Activated CD8-positive, alpha-beta memory T cell treated with anti-CD3 and anti-CD28 coated beads, Interleukin-2, amount 10 ng/mL, durations not matched to agents 7 days and 5 days (primary cell): ENCODE data around the gene DNAH8. TPM values are rescaled to one million over a fixed set of nuclear protein-coding genes. Genes with fewer than 3 reads are reported as not detected.

ENCODE experiments used
- ATAC-seq: fragments of 150-1000 bp; cut with Tn5 transposase; one replicate; pipeline ENCODE4 v1.10.0; 2021; ENCODE audit warnings: moderate library complexity
- CTCF ChIA-PET: fragments of 350-600 bp; sonication (Branson Sonifier 250); formaldehyde crosslinking; loops from one replicate; lab custom pipeline; 2021; ENCODE audit warnings: antibody characterized with exemption; lab: Charles Lee
- DNase-seq: peaks from one replicate; pipeline ENCODE4 v3.0.0-alpha.2; 2020
- H3K27ac Mint-ChIP-seq: one replicate; pipeline ENCODE4 v1.8.0; 2021; ENCODE audit warnings: mild to moderate bottlenecking, mixed read lengths
- H3K27me3 Mint-ChIP-seq: one replicate; pipeline ENCODE4 v1.8.0; 2021; ENCODE audit warnings: mixed read lengths
- H3K36me3 Mint-ChIP-seq: one replicate; pipeline ENCODE4 v1.8.0; 2021; ENCODE audit warnings: mild to moderate bottlenecking, mixed read lengths
- H3K4me1 Mint-ChIP-seq: one replicate; pipeline ENCODE4 v1.8.0; 2021; ENCODE audit warnings: mixed read lengths
- H3K4me3 Mint-ChIP-seq: one replicate; pipeline ENCODE4 v1.8.0; 2021; ENCODE audit warnings: mild to moderate bottlenecking, moderate library complexity, mixed read lengths
- H3K9me3 Mint-ChIP-seq: one replicate; pipeline ENCODE4 v1.8.0; 2022; ENCODE audit warnings: low read depth, mixed read lengths
- total RNA-seq, 2 experiments: library from RNA; stranded (reverse); gene quantifications; one replicate each; pipeline ENCODE4 v1.2.3, GENCODE V29; 2021

DNAH8 gene
- total RNA-seq, 2 experiments from 2014 or later: 0.12 to 0.15 TPM

- H3K9me3 Mint-ChIP-seq: no peaks in the 10 kb centered on the region
- CTCF ChIA-PET: interaction anchor here (1.0 to 1.7 kb wide), 2 partner anchors 20 to 177 kb away, joined by 3 read pairs; no protein-coding TSS in a partner anchor
- H3K27ac Mint-ChIP-seq: no peak overlapping the region
- H3K27me3 Mint-ChIP-seq: peaks cover 55% of the 10 kb centered on the region
- H3K36me3 Mint-ChIP-seq: no peaks in the 10 kb centered on the region
- H3K4me3 Mint-ChIP-seq: no peak overlapping the region
- DNase-seq (no peak), ATAC-seq (no peak)
- peaks cover 23% of the 10 kb centered on the region for H3K4me1 Mint-ChIP-seq
Measured at GRCh38 chr6:39049575-39050283, 334.6 kb downstream of the DNAH8 start.

DNA sequence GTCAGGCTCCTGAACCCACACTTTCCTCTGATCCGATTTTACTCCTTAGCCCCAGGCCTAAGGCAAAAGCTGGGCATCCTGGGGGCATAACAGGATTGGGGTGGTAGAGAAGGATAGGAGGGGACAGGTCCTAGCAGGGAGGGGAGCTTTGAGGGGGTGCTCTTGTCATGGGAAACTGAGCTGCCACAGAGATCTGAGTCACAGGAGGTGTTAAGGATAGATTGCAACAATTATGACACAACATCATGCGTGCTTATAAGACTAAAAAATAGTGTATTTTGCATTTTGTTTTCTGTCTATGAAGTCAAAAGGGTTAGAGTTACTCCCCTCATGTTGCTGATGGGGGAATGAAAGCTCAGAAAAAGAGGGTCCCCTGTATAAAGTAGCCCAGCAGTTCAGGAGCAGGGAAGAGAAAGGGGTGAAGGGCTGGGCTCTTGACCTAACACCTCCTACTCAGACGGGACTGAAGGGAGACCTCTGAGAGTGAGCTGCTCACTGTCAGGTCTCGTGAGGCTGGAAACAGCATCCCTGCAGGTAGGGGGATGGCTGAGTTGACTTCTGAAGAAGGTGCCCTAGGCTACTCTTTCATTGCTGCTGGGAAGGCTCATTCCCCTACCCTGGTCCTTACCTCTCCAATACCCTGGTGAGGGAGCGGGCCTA, 335.5 kb downstream of the DNAH8 start:
- H3K27me3 Mint-ChIP-seq: peaks cover 52% of the 10 kb centered on the region
- H3K4me3 Mint-ChIP-seq: no peak overlapping the region
- no peak overlapping the region for H3K27ac Mint-ChIP-seq
- H3K36me3 Mint-ChIP-seq: no peaks in the 10 kb centered on the region
- CTCF ChIA-PET: interaction anchor here (1.3 to 1.7 kb wide), 2 partner anchors 14 to 178 kb away, joined by 3 to 4 read pairs; no protein-coding TSS in a partner anchor
- H3K9me3 Mint-ChIP-seq: no peaks in the 10 kb centered on the region
- ATAC-seq (no peak), DNase-seq (no peak)
- H3K4me1 Mint-ChIP-seq: peaks cover 23% of the 10 kb centered on the region

DNA sequence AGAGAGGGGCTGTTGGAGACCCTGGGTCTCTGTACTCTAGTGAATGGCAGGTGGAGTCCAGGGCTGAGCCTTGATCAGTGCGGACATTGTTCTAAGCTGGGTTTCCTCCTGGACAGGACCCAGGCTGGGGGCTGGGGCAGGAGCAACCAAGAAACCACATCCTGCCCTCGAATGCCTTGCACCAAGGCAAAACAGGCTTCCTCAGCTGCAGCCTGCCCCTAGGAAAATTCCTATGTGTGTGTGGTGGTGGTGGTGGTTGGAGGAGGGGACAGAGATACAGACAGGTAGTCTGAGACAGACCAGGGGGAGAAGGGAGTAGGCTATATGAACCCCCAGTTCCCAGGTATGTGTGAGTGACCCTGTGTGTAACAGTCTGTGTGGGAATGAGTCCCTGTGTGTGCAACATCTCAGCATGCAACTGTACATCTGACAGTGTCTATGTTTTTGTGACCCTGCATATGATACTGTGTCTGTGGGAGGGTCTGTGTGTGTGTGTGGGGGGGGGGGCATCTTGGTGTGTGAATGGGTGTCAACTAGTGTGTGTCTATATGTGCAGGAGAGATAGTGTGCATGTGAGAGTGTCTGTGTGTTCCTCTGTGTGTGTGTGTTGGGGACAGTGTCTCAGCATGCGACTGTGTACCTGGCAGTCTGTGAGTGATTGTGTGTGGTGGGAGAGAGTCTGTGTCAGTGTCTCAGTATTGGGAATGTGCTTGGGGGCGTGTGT, 336.4 kb downstream of the DNAH8 start:
- ATAC-seq (peak; percentile 42), DNase-seq (peak; percentile 46)
- Mint-ChIP-seq H3K27me3 (peaks cover 50% of the 10 kb centered on the region), H3K4me3 (no peak overlapping the region), H3K36me3 (no peaks in the 10 kb centered on the region), H3K9me3 (no peaks in the 10 kb centered on the region), H3K4me1 (peaks cover 23% of the 10 kb centered on the region), H3K27ac (no peak overlapping the region)
- CTCF ChIA-PET: interaction anchor here (1.3 kb wide), 1 partner anchor 15 kb away, joined by 4 read pairs; no protein-coding TSS in a partner anchor

GRCh38 chr6:39053016-39053624, 338.0 kb downstream of the DNAH8 start:
- H3K4me1 Mint-ChIP-seq: peaks cover 20% of the 10 kb centered on the region
- no peaks in the 10 kb centered on the region for H3K9me3 Mint-ChIP-seq
- CTCF ChIA-PET: no interaction called here
- DNase-seq: no peak
- no peak overlapping the region for H3K4me3 Mint-ChIP-seq
- no peak overlapping the region for H3K27ac Mint-ChIP-seq
- H3K36me3 Mint-ChIP-seq: no peaks in the 10 kb centered on the region
- ATAC-seq: no peak
- H3K27me3 Mint-ChIP-seq: peaks cover 37% of the 10 kb centered on the region

DNA sequence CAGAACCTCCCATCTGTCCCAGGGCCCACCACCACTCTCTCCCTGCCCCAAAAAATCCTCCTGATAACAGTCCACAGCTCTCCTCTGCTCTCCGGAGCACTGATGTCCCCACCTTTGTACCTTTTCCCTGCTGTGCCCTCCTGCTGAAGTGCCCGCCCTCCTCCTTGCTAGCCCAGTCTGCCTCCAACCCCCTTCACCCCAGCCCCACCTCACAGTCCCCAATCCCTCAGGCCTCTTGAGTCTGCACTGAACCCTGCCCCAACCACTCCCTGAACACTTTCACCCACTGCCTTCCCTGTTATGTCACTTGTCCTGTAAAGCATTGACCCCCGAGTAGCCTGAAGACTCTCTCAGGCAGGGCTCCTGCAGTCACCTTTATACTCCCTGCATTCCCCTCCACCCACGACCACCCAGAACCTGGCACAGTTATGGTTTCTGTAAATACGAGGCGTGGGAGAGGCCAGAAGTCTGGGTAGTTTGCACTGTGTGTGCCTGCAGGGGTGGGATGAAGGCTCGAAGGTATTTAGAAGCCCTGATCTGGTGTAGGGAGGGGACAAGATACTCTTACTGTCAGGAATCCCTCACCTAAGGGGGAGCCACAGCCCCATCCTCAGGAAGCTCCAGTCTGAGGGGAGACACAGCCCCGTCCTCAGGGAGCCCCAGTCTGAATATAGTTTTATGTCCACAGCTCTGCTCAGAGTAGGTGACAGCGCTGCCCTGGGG, 338.9 kb downstream of the DNAH8 start:
- Mint-ChIP-seq H3K4me1 (peaks cover 20% of the 10 kb centered on the region), H3K27ac (no peak overlapping the region), H3K27me3 (peaks cover 34% of the 10 kb centered on the region), H3K4me3 (no peak overlapping the region), H3K36me3 (no peaks in the 10 kb centered on the region), H3K9me3 (no peaks in the 10 kb centered on the region)
- no peak for DNase-seq
- no peak for ATAC-seq
- CTCF ChIA-PET: no interaction called here

- H3K36me3 Mint-ChIP-seq: no peaks in the 10 kb centered on the region
- H3K4me1 Mint-ChIP-seq: peaks cover 20% of the 10 kb centered on the region
- no peak for ATAC-seq
- CTCF ChIA-PET: no interaction called here
- H3K27me3 Mint-ChIP-seq: peaks cover 30% of the 10 kb centered on the region
- DNase-seq: no peak
- no peak overlapping the region for H3K27ac Mint-ChIP-seq
- H3K4me3 Mint-ChIP-seq: no peak overlapping the region
- no peaks in the 10 kb centered on the region for H3K9me3 Mint-ChIP-seq
Measured at GRCh38 chr6:39054577-39055142, 339.5 kb downstream of the DNAH8 start.

DNA sequence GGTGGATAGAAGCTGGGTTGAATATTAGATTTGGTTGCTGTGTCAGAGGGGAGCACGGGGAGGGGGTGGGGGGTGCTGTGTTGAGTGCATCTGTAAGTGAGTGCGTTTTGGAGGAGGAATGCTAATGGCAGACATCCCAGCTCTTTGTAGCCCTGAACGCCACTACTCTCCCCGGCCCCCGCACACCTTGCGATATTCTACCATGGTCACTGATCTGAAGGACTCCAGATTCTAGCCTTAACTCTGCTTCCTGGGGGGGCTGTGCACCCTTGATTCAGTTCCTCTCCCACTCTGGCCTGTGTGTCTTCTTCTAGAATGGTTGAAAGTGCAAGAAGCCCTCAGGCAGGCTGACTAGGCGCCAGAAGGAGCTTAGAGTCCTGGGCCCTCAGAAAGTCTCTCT, 340.6 kb downstream of the DNAH8 start:
- Mint-ChIP-seq H3K27ac (no peak overlapping the region), H3K27me3 (peaks cover 31% of the 10 kb centered on the region), H3K9me3 (no peaks in the 10 kb centered on the region), H3K4me3 (no peak overlapping the region), H3K4me1 (peaks cover 13% of the 10 kb centered on the region), H3K36me3 (no peaks in the 10 kb centered on the region)
- DNase-seq: no peak
- no peak for ATAC-seq
- CTCF ChIA-PET: no interaction called here

GRCh38 chr6:39056191-39056590, 341.1 kb downstream of the DNAH8 start:
- H3K27me3 Mint-ChIP-seq: peaks cover 30% of the 10 kb centered on the region
- no peak overlapping the region for H3K27ac Mint-ChIP-seq
- peaks cover 8% of the 10 kb centered on the region for H3K4me1 Mint-ChIP-seq
- ATAC-seq (no peak), DNase-seq (no peak)
- H3K36me3 Mint-ChIP-seq: no peaks in the 10 kb centered on the region
- no peak overlapping the region for H3K4me3 Mint-ChIP-seq
- CTCF ChIA-PET: no interaction called here
- no peaks in the 10 kb centered on the region for H3K9me3 Mint-ChIP-seq

- no peak for DNase-seq
- H3K27ac Mint-ChIP-seq: no peak overlapping the region
- peaks cover 29% of the 10 kb centered on the region for H3K27me3 Mint-ChIP-seq
- no peaks in the 10 kb centered on the region for H3K9me3 Mint-ChIP-seq
- H3K4me1 Mint-ChIP-seq: peaks cover 3% of the 10 kb centered on the region
- no peak overlapping the region for H3K4me3 Mint-ChIP-seq
- CTCF ChIA-PET: no interaction called here
- ATAC-seq: no peak
- no peaks in the 10 kb centered on the region for H3K36me3 Mint-ChIP-seq
Measured at GRCh38 chr6:39056681-39057080, 341.6 kb downstream of the DNAH8 start.

DNA sequence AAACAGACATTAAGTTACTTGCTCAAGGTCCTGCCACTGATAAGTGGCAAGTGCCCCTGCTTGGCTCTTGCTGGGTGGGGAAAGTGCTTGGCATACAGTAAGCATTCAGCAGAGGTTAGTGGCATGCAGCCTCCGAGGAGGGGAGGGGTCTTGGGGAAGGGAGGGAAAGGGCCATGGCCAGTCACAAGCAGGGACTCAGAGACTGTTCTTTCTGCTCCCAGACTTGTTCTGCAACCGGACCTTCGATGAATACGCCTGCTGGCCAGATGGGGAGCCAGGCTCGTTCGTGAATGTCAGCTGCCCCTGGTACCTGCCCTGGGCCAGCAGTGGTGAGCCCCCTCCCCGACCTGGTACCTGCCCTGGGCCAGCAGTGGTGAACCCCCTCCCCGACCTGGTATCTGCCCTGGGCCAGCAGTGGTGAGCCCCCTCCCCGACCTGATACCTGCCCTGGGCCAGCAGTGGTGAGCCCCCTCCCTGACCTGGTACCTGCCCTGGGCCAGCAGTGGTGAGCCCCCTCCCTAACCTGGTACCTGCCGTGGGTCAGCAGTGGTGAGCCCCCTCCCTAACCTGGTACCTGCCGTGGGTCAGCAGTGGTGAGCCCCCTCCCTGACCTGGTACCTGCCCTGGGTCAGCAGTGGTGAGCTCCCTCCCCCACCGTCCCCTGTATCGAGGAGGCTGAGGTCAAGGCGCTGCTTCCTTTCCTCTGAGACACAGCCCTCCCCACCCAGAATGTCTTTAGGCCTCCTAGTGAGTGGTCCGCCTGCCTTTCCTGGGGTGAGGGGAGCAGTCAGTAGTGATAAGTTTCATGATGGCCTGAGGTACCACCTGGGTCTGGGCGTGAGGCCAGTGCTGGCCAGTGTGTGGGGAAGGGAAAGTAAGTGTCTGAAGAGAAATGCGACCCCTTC, 342.4 kb downstream of the DNAH8 start:
- Mint-ChIP-seq H3K4me3 (no peak overlapping the region), H3K27ac (no peak overlapping the region), H3K27me3 (peaks cover 26% of the 10 kb centered on the region), H3K4me1 (no peaks in the 10 kb centered on the region), H3K9me3 (no peaks in the 10 kb centered on the region), H3K36me3 (no peaks in the 10 kb centered on the region)
- CTCF ChIA-PET: no interaction called here
- ATAC-seq (no peak), DNase-seq (no peak)

DNA sequence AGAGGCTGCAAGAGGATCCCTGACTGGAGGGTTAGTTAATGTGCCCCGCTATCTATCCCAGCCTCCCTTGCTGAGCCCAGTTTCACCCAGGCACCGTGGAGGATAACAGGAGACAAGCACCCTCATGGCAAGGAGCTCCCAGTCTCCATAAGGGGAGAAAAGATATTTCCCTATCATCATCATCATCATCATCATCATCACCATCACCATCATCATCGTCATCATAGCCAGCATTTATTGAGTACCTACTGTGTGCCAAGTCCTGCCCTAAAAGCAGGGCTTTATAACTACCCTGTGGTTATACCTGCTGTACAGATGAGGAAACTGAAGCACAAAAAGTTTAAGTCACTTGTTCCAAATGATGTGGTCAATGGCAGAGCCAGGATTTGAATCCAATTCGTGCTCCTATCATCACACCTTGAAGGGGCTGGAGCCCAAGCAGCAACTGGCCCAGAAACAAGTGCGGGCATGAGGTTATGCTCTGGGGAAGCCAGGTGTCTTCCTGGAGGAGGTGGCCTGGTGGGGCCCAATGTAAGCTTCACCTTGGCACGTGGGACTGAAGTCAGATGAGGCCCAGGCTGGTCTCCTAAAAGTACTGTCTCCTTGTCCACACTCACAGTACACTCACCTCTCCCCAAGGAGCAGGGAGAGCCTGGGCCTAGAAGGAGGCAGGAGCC, 343.5 kb downstream of the DNAH8 start:
- Mint-ChIP-seq H3K4me3 (no peak overlapping the region), H3K9me3 (no peaks in the 10 kb centered on the region), H3K27me3 (peaks cover 30% of the 10 kb centered on the region), H3K36me3 (no peaks in the 10 kb centered on the region), H3K27ac (no peak overlapping the region), H3K4me1 (no peaks in the 10 kb centered on the region)
- ATAC-seq: no peak
- DNase-seq: no peak
- CTCF ChIA-PET: no interaction called here
